AG10803 (cell line): ENCODE data around the gene DTD1.

Experiments used
- DNase-seq: peaks from one replicate; pipeline ENCODE4 v3.0.0; 2010; ENCODE audit warnings: low read depth
- H3K4me3 ChIP-seq: 2 replicates; pipeline ENCODE4 v1.5.1; 2011; ENCODE audit warnings: mild to moderate bottlenecking, low read length, control low read depth
- CTCF ChIP-seq: conservative IDR thresholded peaks from 2 replicates; pipeline ENCODE4 v1.5.1; 2011; ENCODE audit warnings: mild to moderate bottlenecking, low read length, control low read depth, inconsistent platforms

Gene DTD1

GRCh38 chr20:18638768-18639167 lies 50.9 kb downstream of the DTD1 start:
- TF ChIP-seq CTCF = no peak
- DNase-seq = peak; percentile 20

GRCh38 chr20:18639501-18639979 lies 51.7 kb downstream of the DTD1 start:
- no peak for TF ChIP-seq CTCF
- no peak for DNase-seq

More at GRCh38 chr20:18638768-18639167, 50.9 kb downstream of the DTD1 start:
- H3K4me3 ChIP-seq = no peak overlapping the region

GRCh38 chr20:18645196-18645745 lies 57.4 kb downstream of the DTD1 start:
- peak; percentile 48 for DNase-seq
- TF ChIP-seq CTCF = no peak
- H3K4me3 ChIP-seq = no peak overlapping the region

More at GRCh38 chr20:18639501-18639979, 51.7 kb downstream of the DTD1 start:
- no peak overlapping the region for H3K4me3 ChIP-seq

- H3K4me3 ChIP-seq = no peak overlapping the region
- DNase-seq = peak; percentile 17
- no peak for TF ChIP-seq CTCF
Measured at GRCh38 chr20:18645851-18646250, 58.0 kb downstream of the DTD1 start.

GRCh38 chr20:18647777-18648176 lies 59.9 kb downstream of the DTD1 start:
- no peak for DNase-seq
- no peak overlapping the region for H3K4me3 ChIP-seq
- TF ChIP-seq CTCF = no peak

GRCh38 chr20:18650224-18650623 lies 62.4 kb downstream of the DTD1 start:
- TF ChIP-seq CTCF = no peak
- H3K4me3 ChIP-seq = no peak overlapping the region
- DNase-seq = no peak

GRCh38 chr20:18653736-18654447 lies 66.0 kb downstream of the DTD1 start:
- no peak for TF ChIP-seq CTCF
- DNase-seq = no peak
- no peak overlapping the region for H3K4me3 ChIP-seq
